ENCODE results near the gene ANXA1.

ANXA1 gene

DNA sequence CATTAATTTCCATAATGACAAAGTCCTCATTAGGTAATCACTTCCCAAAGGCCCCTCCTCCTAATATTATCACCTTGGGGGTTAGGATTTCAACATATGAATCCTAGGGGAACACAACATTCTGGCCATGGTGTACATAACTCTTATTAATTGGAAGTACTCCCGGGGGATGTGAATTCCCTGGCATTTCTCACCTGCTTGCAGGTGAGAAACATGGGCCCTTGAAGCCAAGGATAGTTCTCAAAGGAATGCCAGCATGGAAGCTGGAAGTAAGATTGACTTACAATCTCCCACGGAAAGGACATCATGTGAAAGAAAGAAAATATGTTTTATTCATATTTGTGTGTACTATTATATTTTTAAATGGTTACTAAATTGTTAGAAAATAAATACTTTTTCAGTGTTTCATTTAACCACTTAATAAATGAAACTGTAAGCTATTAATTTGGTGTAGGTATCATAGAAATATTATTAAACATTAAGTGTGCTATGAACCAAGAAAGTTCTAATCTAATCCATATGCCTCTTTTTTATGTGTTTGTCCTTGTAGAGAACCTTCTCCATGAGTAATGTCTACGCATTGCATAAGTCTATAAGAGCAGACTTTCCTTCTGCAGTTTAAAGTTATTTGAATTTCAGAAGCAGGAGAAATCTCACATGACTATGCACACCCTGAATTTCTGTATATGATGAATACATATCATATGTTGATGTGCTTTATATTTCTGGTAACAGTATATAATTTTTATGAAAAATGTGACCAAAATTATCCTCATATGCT, 59.4 kb downstream of the ANXA1 start:
- peak; percentile 32 for DNase-seq (ENCODE audit: low read depth)

DNA sequence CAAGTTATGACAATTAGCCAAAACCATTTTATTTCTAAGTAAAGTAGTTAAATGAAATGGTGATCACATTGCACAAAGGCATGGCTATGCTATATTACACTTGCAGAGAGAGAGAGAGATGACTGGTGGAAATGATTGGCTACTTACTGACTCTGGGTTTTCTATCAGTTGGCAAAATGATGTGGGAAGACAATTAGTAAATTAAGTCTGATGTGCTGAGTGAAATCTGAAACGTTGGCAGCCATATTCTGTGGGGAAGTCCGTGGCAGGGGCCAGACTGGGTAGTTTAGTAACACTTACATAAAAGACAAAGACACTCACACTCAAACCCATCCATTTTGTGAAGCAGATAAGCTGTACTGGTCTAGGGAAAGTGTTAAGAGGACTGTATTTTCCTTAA, 61.6 kb downstream of the ANXA1 start:
- no peak for DNase-seq (ENCODE audit: low read depth)

DNA sequence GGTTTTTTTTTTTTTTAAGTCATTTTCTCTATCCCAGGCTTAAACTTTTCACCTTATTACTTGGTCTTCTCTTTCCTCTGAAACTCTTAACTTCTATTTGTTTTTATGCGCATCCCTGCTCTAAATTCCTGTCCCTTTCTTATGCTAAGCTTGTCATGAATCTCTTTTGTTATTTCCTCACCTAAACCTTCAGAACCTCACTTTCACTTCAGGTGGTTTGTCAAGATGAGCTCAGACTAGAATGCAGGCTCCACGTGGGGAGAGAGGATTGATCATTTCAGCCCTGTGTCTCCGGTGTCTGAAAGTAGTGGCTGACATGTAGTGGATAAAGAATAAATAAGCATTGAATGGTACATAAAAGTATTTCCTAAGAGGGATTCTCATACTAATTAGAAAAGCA, 63.6 kb downstream of the ANXA1 start:
- DNase-seq (ENCODE audit: low read depth) = no peak

DNA sequence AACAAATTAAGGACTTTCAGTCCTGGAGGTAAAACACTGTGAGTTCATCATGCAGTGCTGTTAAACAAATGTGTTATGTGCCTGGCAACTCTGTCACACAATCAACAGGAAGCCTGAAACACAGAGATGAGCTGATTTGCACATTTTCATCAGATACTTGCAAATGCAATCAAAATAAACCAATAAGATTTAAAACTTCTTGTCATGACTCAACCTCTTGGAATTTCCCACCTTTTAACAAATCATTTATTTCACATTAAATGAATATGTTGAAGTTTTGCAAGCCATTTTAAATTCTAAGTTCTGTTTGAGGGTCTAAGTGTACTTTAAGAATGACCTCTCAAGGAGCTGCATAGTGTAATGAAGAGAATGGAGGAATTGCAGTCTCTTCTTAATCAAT, 64.4 kb downstream of the ANXA1 start:
- DNase-seq (ENCODE audit: low read depth) = no peak

Measured in iris pigment epithelial cell (primary cell).